Adrenal gland (tissue), 12 donors: ENCODE data around the gene EHBP1. TPM values are rescaled to one million over a fixed set of nuclear protein-coding genes. Genes with fewer than 3 reads are reported as not detected.

Experiments used
- DNase-seq, 7 donors: peaks; one replicate each; pipeline ENCODE4 v3.0.0-alpha.2; 2019 to 2020
- H3K27ac ChIP-seq, 5 donors: fragments of 200-600 bp; sonication (generic) in 4 of 5; 1 replicate in 3 of 5; 2 replicates in 2 of 5; pipeline versions ENCODE4 v1.5.1 to v1.8.0; 2016 to 2020; ENCODE audit warnings: mild to moderate bottlenecking in 1 of 5
- H3K27me3 ChIP-seq: fragments of 200-600 bp; 2 replicates; pipeline ENCODE4 v1.8.0; 2021
- H3K36me3 ChIP-seq, 2 donors: fragments of 200-600 bp; replicated peaks in 1 of 2; 1 replicate in 1 of 2; 2 replicates in 1 of 2; pipeline versions ENCODE4 v1.5.1 to v1.8.0; 2018 to 2022
- H3K4me1 ChIP-seq, 2 donors: fragments of 200-600 bp; replicated peaks in 1 of 2; 1 replicate in 1 of 2; 2 replicates in 1 of 2; pipeline versions ENCODE4 v1.5.1 to v1.8.0; 2018 to 2021
- H3K4me3 ChIP-seq, 4 donors: fragments of 200-600 bp; sonication (generic) in 3 of 4; one replicate each; pipeline ENCODE4 v1.5.1; 2016 to 2018
- H3K9me3 ChIP-seq, 3 donors: fragments of 200-600 bp; sonication (generic) in 1 of 3; replicated peaks in 1 of 3; 1 replicate in 2 of 3; 2 replicates in 1 of 3; pipeline versions ENCODE4 v1.5.1 to v1.8.0; 2016 to 2021
- POLR2A ChIP-seq, 2 donors: fragments of 450-650 bp; IDR thresholded peaks; one replicate each; pipeline ENCODE4 v1.6.1; 2017; ENCODE audit warnings: antibody characterized with exemption in 2 of 2, mild to moderate bottlenecking in 2 of 2, moderate library complexity in 1 of 2
- WGBS, 4 donors: extraction: QIAGEN DNeasy Blood & Tissue Kit in 2 of 4; methylation state at CpG; one replicate each; pipeline versions ENCODE4 v1.1.5 to v1.1.7; 2013 to 2017; 5-methylcytosine and 5-hydroxymethylcytosine counted together
- intact Hi-C, 2 donors: fragments of 100-400 bp; cut with DNase I; formaldehyde crosslinking; loops; one replicate each; pipeline versions ENCODE4 v1.14.1 to v1.15.0; 2022 to 2023
- polyA plus RNA-seq, 3 donors: library from polyadenylated mRNA; stranded (reverse); fragments of 200-250 nt in 2 of 3; fragments of 350-450 nt in 1 of 3; fragmentation: Illumina TruSeq in 1 of 3; extraction: RNeasy Lipid Tissue Mini Kit (QIAGEN cat#74804) in 1 of 3; gene quantifications; one replicate each; pipeline ENCODE4 v1.2.3, GENCODE V29; 2013 to 2014
- total RNA-seq, 9 donors: library from RNA; depleted of rRNA in 4 of 9; stranded (reverse); fragments of >200 nt in 4 of 9; fragments of 120-200 nt in 1 of 9; fragmentation: NEBNext Ultra II Directional in 1 of 9; extraction: Animal tissue kit (Norgen Biotek cat#: 25700) in 1 of 9; gene quantifications; one replicate each; pipeline versions ENCODE4 v1.1.0 to v1.2.4, GENCODE V29; 2013 to 2023
- TF ChIP-seq, protein P1 (sequence below), 6 experiments: fragments of 450-650 bp in 4 of 6; fragments of 200-600 bp in 2 of 6; sonication (generic) in 1 of 6; IDR thresholded peaks; 1 replicate in 5 of 6; 2 replicates in 1 of 6; pipeline versions ENCODE4 v1.5.1 to v1.8.0; 2016 to 2021; ENCODE audit warnings: antibody characterized with exemption in 6 of 6, mild to moderate bottlenecking in 2 of 6, moderate library complexity in 1 of 6
- donor health status: healthy with polysubstance abuse.
- donor health status: Bipolar disorder and iron deficiency.
- donor health status: DM: yes; HTN: yes; CAD: no.
- donor health status: DM: no; HTN: no; CAD: no.
- donor health status: DM: no; HTN: no; CAD: no.
- donor health status: DM: yes; HTN: yes; CAD: no.

EHBP1 gene
- total and polyA plus RNA-seq, 12 donors: 13.5 to 83.6 (median 46.3) TPM

- WGBS, 4 donors: 68 to 72% (median 70%) methylated on average over 16 to 27 of the region's 27 CpGs
- Histone ChIP-seq H3K27me3 (peaks cover 75% of the 10 kb centered on the region), H3K4me1 (peaks cover 17 to 45% of the 10 kb centered on the region in 2 donors), H3K36me3 (no peaks in the 10 kb centered on the region), H3K4me3 (no peak overlapping the region), H3K9me3 (no peaks in the 10 kb centered on the region), H3K27ac (no peak overlapping the region)
- TF ChIP-seq POLR2A (IDR thresholded peaks at IDR 0.05): no peak
- TF ChIP-seq, protein P1, sequence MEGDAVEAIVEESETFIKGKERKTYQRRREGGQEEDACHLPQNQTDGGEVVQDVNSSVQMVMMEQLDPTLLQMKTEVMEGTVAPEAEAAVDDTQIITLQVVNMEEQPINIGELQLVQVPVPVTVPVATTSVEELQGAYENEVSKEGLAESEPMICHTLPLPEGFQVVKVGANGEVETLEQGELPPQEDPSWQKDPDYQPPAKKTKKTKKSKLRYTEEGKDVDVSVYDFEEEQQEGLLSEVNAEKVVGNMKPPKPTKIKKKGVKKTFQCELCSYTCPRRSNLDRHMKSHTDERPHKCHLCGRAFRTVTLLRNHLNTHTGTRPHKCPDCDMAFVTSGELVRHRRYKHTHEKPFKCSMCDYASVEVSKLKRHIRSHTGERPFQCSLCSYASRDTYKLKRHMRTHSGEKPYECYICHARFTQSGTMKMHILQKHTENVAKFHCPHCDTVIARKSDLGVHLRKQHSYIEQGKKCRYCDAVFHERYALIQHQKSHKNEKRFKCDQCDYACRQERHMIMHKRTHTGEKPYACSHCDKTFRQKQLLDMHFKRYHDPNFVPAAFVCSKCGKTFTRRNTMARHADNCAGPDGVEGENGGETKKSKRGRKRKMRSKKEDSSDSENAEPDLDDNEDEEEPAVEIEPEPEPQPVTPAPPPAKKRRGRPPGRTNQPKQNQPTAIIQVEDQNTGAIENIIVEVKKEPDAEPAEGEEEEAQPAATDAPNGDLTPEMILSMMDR (IDR thresholded peaks at IDR 0.05): no peak
- intact Hi-C loops: no loop called here
- no peak for DNase-seq
These were observed 347.0 kb downstream of the EHBP1 start for GRCh38 chr2:63052411-63053080.

GRCh38 chr2:63053081-63053888 lies 347.8 kb downstream of the EHBP1 start:
- intact Hi-C loops: no loop called here
- WGBS, 4 donors: 59 to 70% (median 65%) methylated on average over 21 to 34 of the region's 34 CpGs
- TF ChIP-seq POLR2A (IDR thresholded peaks at IDR 0.05): no peak
- TF ChIP-seq, protein P1 (IDR thresholded peaks at IDR 0.05): no peak
- H3K4me1 ChIP-seq: peaks cover 17 to 51% of the 10 kb centered on the region in 2 donors
- no peak overlapping the region for H3K4me3 ChIP-seq
- H3K27me3 ChIP-seq: peaks cover 74% of the 10 kb centered on the region
- H3K36me3 ChIP-seq: no peaks in the 10 kb centered on the region
- no peaks in the 10 kb centered on the region for H3K9me3 ChIP-seq
- no peak overlapping the region for H3K27ac ChIP-seq
- DNase-seq: no peak

- TF ChIP-seq, protein P1 (IDR thresholded peaks at IDR 0.05): no peak
- TF ChIP-seq POLR2A (IDR thresholded peaks at IDR 0.05): no peak
- Histone ChIP-seq H3K4me1 (peaks cover 20 to 55% of the 10 kb centered on the region in 2 donors), H3K4me3 (no peak overlapping the region), H3K9me3 (no peaks in the 10 kb centered on the region), H3K27ac (no peak overlapping the region), H3K36me3 (no peaks in the 10 kb centered on the region), H3K27me3 (peaks cover 75% of the 10 kb centered on the region)
- no peak for DNase-seq
- intact Hi-C loops: no loop called here
- 9 to 27% (median 11%) methylated on average over 10 to 48 of the region's 48 CpGs for WGBS, 4 donors
These were observed 348.5 kb downstream of the EHBP1 start for GRCh38 chr2:63053889-63054602.

- WGBS, 4 donors: 36 to 47% (median 38%) methylated on average over 6 to 7 of the region's 7 CpGs
- no peaks in the 10 kb centered on the region for H3K36me3 ChIP-seq
- no peak overlapping the region for H3K4me3 ChIP-seq
- no peak for TF ChIP-seq POLR2A (IDR thresholded peaks at IDR 0.05)
- TF ChIP-seq, protein P1 (IDR thresholded peaks at IDR 0.05): no peak
- no peak overlapping the region for H3K27ac ChIP-seq
- peaks cover 78% of the 10 kb centered on the region for H3K27me3 ChIP-seq
- no peak for DNase-seq
- intact Hi-C loops: no loop called here
- peaks cover 14 to 55% of the 10 kb centered on the region in 2 donors for H3K4me1 ChIP-seq
- H3K9me3 ChIP-seq: no peaks in the 10 kb centered on the region
These were observed 349.3 kb downstream of the EHBP1 start for GRCh38 chr2:63054841-63055225.
